Prostate gland (tissue), 2 donors: ENCODE results near the gene DSE. TPM values are rescaled to one million over a fixed set of nuclear protein-coding genes. Genes with fewer than 3 reads are reported as not detected.

Source experiments
- DNase-seq: peaks from one replicate; pipeline ENCODE4 v3.0.0-alpha.2; 2019; ENCODE audit warnings: low spot score
- H3K27ac ChIP-seq, 2 donors: fragments of 200-600 bp; sonication (generic); 2 replicates each; pipeline ENCODE4 v1.5.1; 2017 to 2019
- H3K27me3 ChIP-seq: fragments of 200-600 bp; sonication (generic); replicated peaks from 2 replicates; pipeline ENCODE4 v1.5.1; 2019; ENCODE audit not compliant: insufficient read depth
- H3K36me3 ChIP-seq, 2 donors: fragments of 200-600 bp; sonication (generic); 1 replicate in 1 of 2; 2 replicates in 1 of 2; pipeline versions ENCODE4 v1.5.1 to v1.8.1; 2017 to 2019
- H3K4me1 ChIP-seq: fragments of 200-600 bp; sonication (generic); replicated peaks from 2 replicates; pipeline ENCODE4 v1.5.1; 2019
- H3K4me3 ChIP-seq, 2 donors: fragments of 200-600 bp; sonication (generic); 2 replicates each; pipeline ENCODE4 v1.5.1; 2017 to 2019
- H3K9me3 ChIP-seq: fragments of 200-600 bp; sonication (generic); 2 replicates; pipeline ENCODE4 v1.5.1; 2017
- CTCF ChIP-seq, 4 experiments: fragments of 200-600 bp in 2 of 4; fragments of 450-650 bp in 2 of 4; sonication (generic) in 2 of 4; IDR thresholded peaks; 1 replicate in 3 of 4; 2 replicates in 1 of 4; pipeline ENCODE4 v1.5.1; 2016 to 2019; ENCODE audit warnings: antibody characterized with exemption in 4 of 4, mild to moderate bottlenecking in 2 of 4, moderate library complexity in 2 of 4
- POLR2A ChIP-seq: fragments of 450-650 bp; IDR thresholded peaks from one replicate; pipeline ENCODE4 v1.6.1; 2016; ENCODE audit warnings: antibody characterized with exemption, mild to moderate bottlenecking
- POLR2AphosphoS5 ChIP-seq: sonication (generic); formaldehyde crosslinking; IDR thresholded peaks from one replicate; pipeline ENCODE4 v1.6.1; 2017; ENCODE audit warnings: antibody characterized with exemption
- WGBS: methylation state at CpG from one replicate; pipeline ENCODE4 v1.1.5; 2018; 5-methylcytosine and 5-hydroxymethylcytosine counted together
- intact Hi-C: fragments of 100-400 bp; cut with DNase I; formaldehyde crosslinking; loops from one replicate; pipeline ENCODE4 v1.14.2; 2022
- total RNA-seq, 2 donors: library from RNA; depleted of rRNA; stranded (reverse); fragments of >200 nt; gene quantifications; one replicate each; pipeline ENCODE4 v1.1.0, GENCODE V29; 2016

Gene DSE
- total RNA-seq, 2 donors from 2014 or later, result 15.8 to 36.5 TPM

DNA sequence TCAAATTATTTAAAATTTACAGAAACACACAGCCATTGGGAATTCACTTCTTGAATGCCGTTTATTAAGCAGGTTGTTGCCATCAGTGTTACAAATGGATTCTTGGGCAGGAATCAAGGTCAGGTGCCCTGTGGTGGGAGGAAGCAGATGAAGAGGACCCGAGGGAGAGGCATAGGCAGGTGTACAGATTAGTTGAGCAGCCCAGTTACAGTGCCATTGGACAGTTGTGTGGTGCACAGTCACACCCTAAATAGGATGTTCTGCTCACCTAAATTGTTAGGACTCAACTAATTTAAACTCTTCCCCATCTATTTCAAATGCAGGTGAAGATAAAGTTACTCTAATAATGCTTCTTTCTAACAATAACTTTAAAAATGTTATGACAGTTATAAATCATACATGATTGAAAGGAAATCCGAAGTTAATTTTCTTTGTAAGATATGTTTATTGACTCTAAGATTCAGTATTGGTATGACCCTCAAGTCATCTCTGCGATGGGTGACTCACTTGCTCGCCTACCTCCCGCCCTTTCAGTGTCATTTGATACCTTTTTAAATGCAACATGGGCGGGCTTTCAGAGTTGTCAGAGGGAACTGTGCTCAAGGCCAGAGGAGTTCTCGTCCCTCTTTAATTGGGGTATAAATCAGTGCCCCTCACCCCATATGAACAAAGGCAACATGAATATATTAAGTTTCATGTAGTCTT, 35.1 kb downstream of the DSE start:
- no peaks in the 10 kb centered on the region for H3K9me3 ChIP-seq
- H3K36me3 ChIP-seq, result no peaks in the 10 kb centered on the region
- TF ChIP-seq POLR2AphosphoS5 (no peak), CTCF (IDR thresholded peaks at IDR 0.05) (no peak), POLR2A (no peak)
- H3K27ac ChIP-seq, result no peak overlapping the region
- no peak for DNase-seq
- no peak overlapping the region for H3K4me3 ChIP-seq
- WGBS, result 57% methylated on average over 8 of the region's 8 CpGs
- no peaks in the 10 kb centered on the region for H3K27me3 ChIP-seq
- intact Hi-C loops, result loop anchor here (2.0 kb wide), 1 partner anchor 35 kb away; the partner anchor contains the start of gene DSE
- no peaks in the 10 kb centered on the region for H3K4me1 ChIP-seq

DNA sequence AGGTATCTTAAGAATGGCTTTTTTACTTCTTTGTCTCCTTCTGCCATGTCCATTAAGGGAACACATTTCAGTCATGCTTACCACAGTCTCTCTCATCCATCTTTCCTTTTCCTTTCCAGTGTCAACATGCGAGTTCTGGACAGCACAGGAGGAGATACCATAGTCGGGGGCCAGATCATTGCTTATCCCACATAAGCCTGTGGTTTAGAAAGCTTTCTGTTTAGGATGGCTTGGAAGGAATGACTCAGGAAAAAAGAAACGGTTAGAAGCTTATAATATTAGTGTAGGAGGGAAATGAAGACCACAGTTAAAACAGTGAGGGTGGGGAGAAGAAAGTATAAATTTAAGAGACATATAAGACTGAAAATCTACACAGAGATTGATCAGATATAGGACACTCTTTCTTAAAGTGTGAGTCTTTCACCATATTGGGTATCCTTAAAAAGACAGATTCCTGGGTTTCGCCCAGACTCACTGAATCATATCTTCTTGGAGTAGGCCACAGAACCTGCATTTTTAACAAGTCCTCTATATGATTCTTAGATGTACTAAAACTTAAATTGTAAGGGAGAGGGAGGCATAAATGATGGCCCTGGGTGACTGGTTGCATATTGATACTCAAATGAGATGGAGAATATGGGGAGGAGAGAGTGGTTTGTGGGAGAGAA, 36.1 kb downstream of the DSE start:
- no peaks in the 10 kb centered on the region for H3K36me3 ChIP-seq
- no peak for DNase-seq
- H3K4me3 ChIP-seq, result no peak overlapping the region
- H3K27me3 ChIP-seq, result no peaks in the 10 kb centered on the region
- TF ChIP-seq CTCF (IDR thresholded peaks at IDR 0.05) (no peak), POLR2A (no peak), POLR2AphosphoS5 (no peak)
- no peak overlapping the region for H3K27ac ChIP-seq
- H3K4me1 ChIP-seq, result no peaks in the 10 kb centered on the region
- 84% methylated on average over 4 of the region's 4 CpGs for WGBS
- intact Hi-C loops, result no loop called here
- H3K9me3 ChIP-seq, result no peaks in the 10 kb centered on the region

GRCh38 chr6:116408491-116408890, 37.7 kb downstream of the DSE start:
- 80% methylated on average over 4 of the region's 4 CpGs for WGBS
- no peak for DNase-seq
- Histone ChIP-seq H3K27me3 (no peaks in the 10 kb centered on the region), H3K9me3 (no peaks in the 10 kb centered on the region), H3K27ac (no peak overlapping the region), H3K4me1 (no peaks in the 10 kb centered on the region), H3K4me3 (no peak overlapping the region), H3K36me3 (no peaks in the 10 kb centered on the region)
- TF ChIP-seq CTCF (IDR thresholded peaks at IDR 0.05) (no peak), POLR2AphosphoS5 (no peak), POLR2A (no peak)
- intact Hi-C loops, result no loop called here

DNA sequence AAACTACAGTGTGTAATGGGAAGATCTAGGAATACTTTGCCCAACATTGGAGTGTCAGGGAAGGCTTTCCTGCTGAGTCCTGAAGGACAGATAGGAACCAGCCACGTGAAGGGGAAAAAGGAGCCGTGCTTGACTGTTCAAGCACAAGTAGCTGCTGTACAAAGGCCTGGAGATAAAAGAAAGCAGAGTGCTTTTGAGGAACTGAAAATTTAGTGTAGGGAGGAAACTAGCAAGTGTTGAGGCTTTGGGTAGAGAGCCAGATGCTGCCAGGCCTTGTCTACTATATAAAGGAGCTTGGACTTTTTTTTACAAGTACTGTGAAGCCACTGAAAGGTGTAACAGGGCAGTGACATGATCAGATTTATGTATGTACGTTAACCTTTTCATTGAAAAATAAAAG, 39.0 kb downstream of the DSE start:
- no peaks in the 10 kb centered on the region for H3K4me1 ChIP-seq
- WGBS, result 80% methylated on average over 3 of the region's 3 CpGs
- DNase-seq, result no peak
- intact Hi-C loops, result no loop called here
- no peaks in the 10 kb centered on the region for H3K9me3 ChIP-seq
- H3K27ac ChIP-seq, result no peak overlapping the region
- no peaks in the 10 kb centered on the region for H3K36me3 ChIP-seq
- no peak overlapping the region for H3K4me3 ChIP-seq
- H3K27me3 ChIP-seq, result no peaks in the 10 kb centered on the region
- TF ChIP-seq POLR2AphosphoS5 (no peak), CTCF (IDR thresholded peaks at IDR 0.05) (no peak), POLR2A (no peak)

DNA sequence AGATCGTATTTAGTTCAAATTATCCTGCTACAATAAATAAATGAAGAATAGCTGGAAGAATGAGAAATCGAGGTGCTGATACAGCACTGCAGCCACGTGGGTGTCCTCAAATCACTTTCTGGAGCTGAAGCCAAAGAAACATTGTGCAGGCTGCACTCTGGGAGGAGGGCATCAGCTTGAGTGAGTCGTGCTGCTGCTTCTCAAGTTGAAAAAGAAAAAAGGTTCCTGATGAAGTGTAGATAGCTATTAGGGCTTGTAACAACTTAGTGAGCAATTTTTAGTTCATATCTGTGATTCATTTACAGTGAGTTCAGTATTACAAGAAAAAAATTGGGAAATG, 40.5 kb downstream of the DSE start:
- DNase-seq, result no peak
- Histone ChIP-seq H3K4me1 (no peaks in the 10 kb centered on the region), H3K27me3 (no peaks in the 10 kb centered on the region), H3K9me3 (no peaks in the 10 kb centered on the region), H3K36me3 (no peaks in the 10 kb centered on the region), H3K27ac (no peak overlapping the region), H3K4me3 (no peak overlapping the region)
- TF ChIP-seq CTCF (IDR thresholded peaks at IDR 0.05), result no peak
- no peak for TF ChIP-seq POLR2A
- TF ChIP-seq POLR2AphosphoS5, result no peak
- intact Hi-C loops, result no loop called here
- WGBS, result 11% methylated on average over 4 of the region's 4 CpGs
